HG03342 (cell line): ENCODE data around the gene SLIT2.

Source experiments
- ATAC-seq: cut with Tn5 transposase; IDR thresholded peaks from one replicate; pipeline ENCODE4 v1.9.1; 2021; ENCODE audit warnings: mild to moderate bottlenecking, moderate library complexity; ENCODE audit not compliant: unreplicated experiment

Gene SLIT2

GRCh38 chr4:20298455-20298854 lies 46.8 kb downstream of the SLIT2 start:
- no peak for ATAC-seq

- ATAC-seq = no peak
Measured at GRCh38 chr4:20298986-20299385, 47.3 kb downstream of the SLIT2 start.

- ATAC-seq = no peak
Measured at GRCh38 chr4:20299515-20299914, 47.8 kb downstream of the SLIT2 start.

DNA sequence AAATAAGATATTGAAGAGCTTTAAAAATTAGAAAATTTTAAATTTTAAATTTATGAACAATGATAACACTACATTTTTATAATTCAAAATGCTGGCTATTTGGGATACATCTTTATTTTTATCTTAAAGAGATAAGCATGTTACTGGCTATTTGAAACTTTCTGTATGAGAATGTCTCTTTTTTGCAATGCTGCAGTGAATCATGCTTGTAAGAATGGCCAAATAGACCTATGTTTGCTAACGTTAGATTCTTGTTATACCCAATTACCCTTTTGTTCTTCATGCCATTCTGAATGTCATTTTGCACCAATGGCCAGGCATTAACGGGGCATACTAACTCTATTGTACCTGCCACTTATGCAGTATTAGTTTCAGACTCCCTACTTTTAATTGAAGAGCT lies 49.5 kb downstream of the SLIT2 start:
- ATAC-seq = no peak
